Stimulated activated CD8-positive, alpha-beta memory T cell treated with anti-CD3 and anti-CD28 coated beads, Interleukin-12 subunit alpha, Interleukin-12 subunit beta, amount 100 ng/mL, for 24 hours (primary cell): ENCODE data around the gene CLN5.
A peak's percentile ranks its signal among the peaks of the same experiment; 100 is the strongest.
"Not testable (repeated sequence)": the region's sequence is repeated elsewhere in the genome, so short reads cannot be mapped to it uniquely, and the experiment has no call there.

Experiments
- DNase-seq: peaks from one replicate; pipeline ENCODE4 v3.0.0-alpha.2; 2020; ENCODE audit errors: extremely low read depth

CLN5 gene

GRCh38 chr13:76975863-76976262 is 16.0 kb upstream of the CLN5 start:
- no peak for DNase-seq

GRCh38 chr13:76976490-76976889 is 15.4 kb upstream of the CLN5 start:
- no peak for DNase-seq

- DNase-seq = no peak
Measured at GRCh38 chr13:76976929-76977328, 15.0 kb upstream of the CLN5 start.

GRCh38 chr13:76980075-76980718 is 11.7 kb upstream of the CLN5 start:
- peak; percentile 62 for DNase-seq

- no peak for DNase-seq
Measured at GRCh38 chr13:76982061-76982460, 9.8 kb upstream of the CLN5 start.

GRCh38 chr13:76983676-76984075 is 8.2 kb upstream of the CLN5 start:
- no peak for DNase-seq

- DNase-seq = peak; percentile 54
Measured at GRCh38 chr13:76991432-76991795, 467 bp upstream of the CLN5 start.

- no peak for DNase-seq
Measured at GRCh38 chr13:76992548-76993001, 694 bp downstream of the CLN5 start.

- DNase-seq = no peak
Measured at GRCh38 chr13:76993021-76993420, 1.1 kb downstream of the CLN5 start.

GRCh38 chr13:76993473-76993872 is 1.6 kb downstream of the CLN5 start:
- DNase-seq = no peak

GRCh38 chr13:76994281-76994680 is 2.4 kb downstream of the CLN5 start:
- DNase-seq = no peak

GRCh38 chr13:77000475-77000874 is 8.6 kb downstream of the CLN5 start:
- DNase-seq = no peak

GRCh38 chr13:77001540-77001939 is 9.7 kb downstream of the CLN5 start:
- DNase-seq = no peak

GRCh38 chr13:77001963-77002587 is 10.2 kb downstream of the CLN5 start:
- DNase-seq = no peak

- DNase-seq = no peak
Measured at GRCh38 chr13:77002590-77003190, 10.8 kb downstream of the CLN5 start.

- DNase-seq = not testable (repeated sequence)
Measured at GRCh38 chr13:77008337-77008736, 16.5 kb downstream of the CLN5 start.

- no peak for DNase-seq
Measured at GRCh38 chr13:77009011-77009410, 17.1 kb downstream of the CLN5 start.

- DNase-seq = not testable (repeated sequence)
Measured at GRCh38 chr13:77009719-77010118, 17.8 kb downstream of the CLN5 start.

GRCh38 chr13:77013853-77014542 is 22.1 kb downstream of the CLN5 start:
- DNase-seq = no peak

- DNase-seq = no peak
Measured at GRCh38 chr13:77014906-77015685, 23.2 kb downstream of the CLN5 start.

- no peak for DNase-seq
Measured at GRCh38 chr13:77016251-77016812, 24.5 kb downstream of the CLN5 start.
